Prostate gland (tissue), 2 donors: ENCODE measurements around the gene HKDC1.

ENCODE experiments used
- POLR2A ChIP-seq: fragments of 450-650 bp; IDR thresholded peaks from one replicate; pipeline ENCODE4 v1.6.1; 2016; ENCODE audit warnings: antibody characterized with exemption, mild to moderate bottlenecking
- TF ChIP-seq, protein P1 (sequence below), 4 experiments: fragments of 200-600 bp in 2 of 4; fragments of 450-650 bp in 2 of 4; sonication (generic) in 2 of 4; IDR thresholded peaks; 1 replicate in 3 of 4; 2 replicates in 1 of 4; pipeline ENCODE4 v1.5.1; 2016 to 2019; ENCODE audit warnings: antibody characterized with exemption in 4 of 4, mild to moderate bottlenecking in 2 of 4, moderate library complexity in 2 of 4

DNA sequence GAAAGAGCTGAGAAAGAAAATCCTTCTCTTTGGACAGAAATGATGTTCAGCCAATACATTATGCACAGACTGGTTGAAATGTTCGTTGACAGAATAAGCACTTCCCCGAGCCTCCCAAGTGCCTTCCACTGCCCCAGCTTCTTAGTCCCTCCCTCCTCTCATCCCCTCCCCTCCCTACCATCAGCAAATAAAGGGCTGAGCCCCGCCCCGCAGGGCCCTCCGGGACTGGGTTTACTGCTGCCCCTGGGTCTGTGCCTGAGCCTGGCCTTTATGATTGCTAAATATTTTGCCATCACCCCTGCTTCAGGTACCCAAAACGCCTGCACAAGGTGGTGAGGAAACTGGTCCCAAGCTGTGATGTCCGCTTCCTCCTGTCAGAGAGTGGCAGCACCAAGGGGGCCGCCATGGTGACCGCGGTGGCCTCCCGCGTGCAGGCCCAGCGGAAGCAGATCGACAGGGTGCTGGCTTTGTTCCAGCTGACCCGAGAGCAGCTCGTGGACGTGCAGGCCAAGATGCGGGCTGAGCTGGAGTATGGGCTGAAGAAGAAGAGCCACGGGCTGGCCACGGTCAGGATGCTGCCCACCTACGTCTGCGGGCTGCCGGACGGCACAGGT is 28.1 kb downstream of the HKDC1 start:
- TF ChIP-seq, protein P1, sequence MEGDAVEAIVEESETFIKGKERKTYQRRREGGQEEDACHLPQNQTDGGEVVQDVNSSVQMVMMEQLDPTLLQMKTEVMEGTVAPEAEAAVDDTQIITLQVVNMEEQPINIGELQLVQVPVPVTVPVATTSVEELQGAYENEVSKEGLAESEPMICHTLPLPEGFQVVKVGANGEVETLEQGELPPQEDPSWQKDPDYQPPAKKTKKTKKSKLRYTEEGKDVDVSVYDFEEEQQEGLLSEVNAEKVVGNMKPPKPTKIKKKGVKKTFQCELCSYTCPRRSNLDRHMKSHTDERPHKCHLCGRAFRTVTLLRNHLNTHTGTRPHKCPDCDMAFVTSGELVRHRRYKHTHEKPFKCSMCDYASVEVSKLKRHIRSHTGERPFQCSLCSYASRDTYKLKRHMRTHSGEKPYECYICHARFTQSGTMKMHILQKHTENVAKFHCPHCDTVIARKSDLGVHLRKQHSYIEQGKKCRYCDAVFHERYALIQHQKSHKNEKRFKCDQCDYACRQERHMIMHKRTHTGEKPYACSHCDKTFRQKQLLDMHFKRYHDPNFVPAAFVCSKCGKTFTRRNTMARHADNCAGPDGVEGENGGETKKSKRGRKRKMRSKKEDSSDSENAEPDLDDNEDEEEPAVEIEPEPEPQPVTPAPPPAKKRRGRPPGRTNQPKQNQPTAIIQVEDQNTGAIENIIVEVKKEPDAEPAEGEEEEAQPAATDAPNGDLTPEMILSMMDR (IDR thresholded peaks at IDR 0.05) = no peak
- TF ChIP-seq POLR2A = no peak
